ENCODE data around the gene CHRD. TPM values are rescaled to one million over a fixed set of nuclear protein-coding genes. Genes with fewer than 3 reads are reported as not detected.

The CHRD gene
- total RNA-seq, 2 experiments from 2014 or later: 0.22 TPM; not detected in 1

- Mint-ChIP-seq H3K4me3 (no peak overlapping the region), H3K36me3 (ENCODE audit: low read depth) (no peaks in the 10 kb centered on the region), H3K27ac (no peak overlapping the region), H3K27me3 (no peaks in the 10 kb centered on the region), H3K9me3 (no peaks in the 10 kb centered on the region), H3K4me1 (ENCODE audit: low read depth) (no peaks in the 10 kb centered on the region)
- Histone ChIP-seq H3K4me3 (ENCODE audit: low read length) (no peak overlapping the region), H3K36me3 (ENCODE audit: insufficient read depth, low read length) (no peaks in the 10 kb centered on the region), H3K27ac (ENCODE audit: low read depth in 1 of 2, low read length in 2 of 2) (no peak overlapping the region), H3K27me3 (ENCODE audit: control insufficient read depth in 1 of 2, insufficient read depth in 2 of 2, low read length in 2 of 2) (no peaks in the 10 kb centered on the region), H3K4me1 (ENCODE audit: insufficient read depth, low read length) (peaks cover 8% of the 10 kb centered on the region), H3K9me3 (ENCODE audit: control insufficient read depth in 1 of 2, insufficient read depth in 1 of 2, low read length in 2 of 2) (no peaks in the 10 kb centered on the region)
- no peak for DNase-seq
- no peak for ATAC-seq (ENCODE audit: poor library complexity)
- TF ChIP-seq CTCF (IDR thresholded peaks at IDR 0.05): no peak
- ChIA-PET CTCF (interaction anchor here (1.6 kb wide), 1 partner anchor 162 kb away, joined by 3 read pairs; no protein-coding TSS in a partner anchor), POLR2A (no interaction called here)
- intact Hi-C loops (cut with DNase I, micrococcal nuclease): loop anchor here in 1 of 2 experiments (5.0 kb wide), 1 partner anchor 191 kb away; no protein-coding TSS in a partner anchor
Measured at GRCh38 chr3:184351511-184352148, 28.2 kb upstream of the CHRD start.

GRCh38 chr3:184352149-184352785 lies 27.6 kb upstream of the CHRD start:
- Histone ChIP-seq H3K36me3 (ENCODE audit: insufficient read depth, low read length) (no peaks in the 10 kb centered on the region), H3K27ac (ENCODE audit: low read depth in 1 of 2, low read length in 2 of 2) (no peak overlapping the region), H3K27me3 (ENCODE audit: control insufficient read depth in 1 of 2, insufficient read depth in 2 of 2, low read length in 2 of 2) (no peaks in the 10 kb centered on the region), H3K9me3 (ENCODE audit: control insufficient read depth in 1 of 2, insufficient read depth in 1 of 2, low read length in 2 of 2) (no peaks in the 10 kb centered on the region), H3K4me3 (ENCODE audit: low read length) (no peak overlapping the region), H3K4me1 (ENCODE audit: insufficient read depth, low read length) (peaks cover 8% of the 10 kb centered on the region)
- Mint-ChIP-seq H3K4me3 (no peak overlapping the region), H3K36me3 (ENCODE audit: low read depth) (no peaks in the 10 kb centered on the region), H3K4me1 (ENCODE audit: low read depth) (no peaks in the 10 kb centered on the region), H3K27ac (no peak overlapping the region), H3K27me3 (no peaks in the 10 kb centered on the region), H3K9me3 (no peaks in the 10 kb centered on the region)
- peak in 1 of 14 experiments; percentile 7 for DNase-seq
- ATAC-seq (ENCODE audit: poor library complexity): no peak
- POLR2A ChIA-PET: no interaction called here
- intact Hi-C loops (cut with DNase I, micrococcal nuclease): loop anchor here in 1 of 2 experiments (5.0 kb wide), 1 partner anchor 190 kb away; no protein-coding TSS in a partner anchor
- CTCF ChIA-PET: interaction anchor here (1.6 kb wide), 1 partner anchor 161 kb away, joined by 3 read pairs; no protein-coding TSS in a partner anchor
- no peak for TF ChIP-seq CTCF (IDR thresholded peaks at IDR 0.05)

GRCh38 chr3:184352897-184353545 lies 26.8 kb upstream of the CHRD start:
- no peak overlapping the region for H3K4me3 Mint-ChIP-seq
- TF ChIP-seq CTCF (IDR thresholded peaks at IDR 0.05): no peak
- intact Hi-C loops (cut with DNase I, micrococcal nuclease): loop anchor here in 1 of 2 experiments (5.0 kb wide), 1 partner anchor 189 kb away; no protein-coding TSS in a partner anchor
- H3K36me3 ChIP-seq (ENCODE audit: insufficient read depth, low read length): no peaks in the 10 kb centered on the region
- CTCF ChIA-PET: interaction anchor here (2.8 kb wide), 1 partner anchor 161 kb away, joined by 8 read pairs; no protein-coding TSS in a partner anchor
- H3K9me3 Mint-ChIP-seq: no peaks in the 10 kb centered on the region
- peaks cover 8% of the 10 kb centered on the region for H3K4me1 ChIP-seq (ENCODE audit: insufficient read depth, low read length)
- no peaks in the 10 kb centered on the region for H3K9me3 ChIP-seq (ENCODE audit: control insufficient read depth in 1 of 2, insufficient read depth in 1 of 2, low read length in 2 of 2)
- H3K27me3 ChIP-seq (ENCODE audit: control insufficient read depth in 1 of 2, insufficient read depth in 2 of 2, low read length in 2 of 2): no peaks in the 10 kb centered on the region
- POLR2A ChIA-PET: no interaction called here
- H3K27ac ChIP-seq (ENCODE audit: low read depth in 1 of 2, low read length in 2 of 2): no peak overlapping the region
- DNase-seq (peak in 1 of 14 experiments; percentile 20), ATAC-seq (ENCODE audit: poor library complexity) (no peak)
- no peaks in the 10 kb centered on the region for H3K36me3 Mint-ChIP-seq (ENCODE audit: low read depth)
- no peak overlapping the region for H3K4me3 ChIP-seq (ENCODE audit: low read length)
- no peaks in the 10 kb centered on the region for H3K4me1 Mint-ChIP-seq (ENCODE audit: low read depth)
- no peaks in the 10 kb centered on the region for H3K27me3 Mint-ChIP-seq
- H3K27ac Mint-ChIP-seq: no peak overlapping the region
